ENCODE data around the gene TESK1.
"Not testable (repeated sequence)": the region's sequence is repeated elsewhere in the genome, so short reads cannot be mapped to it uniquely, and the experiment has no call there.

Gene TESK1

DNA sequence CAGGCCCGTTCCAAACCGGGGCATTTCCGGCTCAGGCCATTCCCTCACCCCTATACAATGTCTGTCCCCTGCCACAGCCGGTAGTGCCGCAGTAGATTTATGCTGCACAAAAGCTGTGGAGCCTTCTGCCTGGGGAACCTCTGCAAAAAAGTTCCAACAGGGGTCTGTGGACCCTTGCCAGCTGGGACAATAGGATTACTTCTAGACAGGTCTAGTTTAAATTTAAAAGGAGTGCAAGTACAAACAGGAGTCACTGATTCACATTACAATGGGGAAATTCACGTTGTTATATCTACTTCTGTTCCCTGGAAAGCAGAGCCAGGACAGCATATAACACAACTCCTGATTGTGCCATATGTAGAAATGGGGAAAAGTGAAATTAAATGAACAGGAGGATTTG lies 21.5 kb upstream of the TESK1 start:
- H3K9me3 ChIP-seq (ENCODE audit: control insufficient read depth, low read length); H3K4me3 ChIP-seq (ENCODE audit: low read depth, low read length); H3K9ac ChIP-seq; H3K27me3 ChIP-seq (ENCODE audit: control insufficient read depth, insufficient read depth, low read length); H2AFZ ChIP-seq; H3K27ac ChIP-seq; H3K79me2 ChIP-seq; H3K4me2 ChIP-seq (ENCODE audit: low read length); H3K36me3 ChIP-seq (ENCODE audit: control insufficient read depth, insufficient read depth, low read length); H3K4me1 ChIP-seq: not testable (repeated sequence)

DNA sequence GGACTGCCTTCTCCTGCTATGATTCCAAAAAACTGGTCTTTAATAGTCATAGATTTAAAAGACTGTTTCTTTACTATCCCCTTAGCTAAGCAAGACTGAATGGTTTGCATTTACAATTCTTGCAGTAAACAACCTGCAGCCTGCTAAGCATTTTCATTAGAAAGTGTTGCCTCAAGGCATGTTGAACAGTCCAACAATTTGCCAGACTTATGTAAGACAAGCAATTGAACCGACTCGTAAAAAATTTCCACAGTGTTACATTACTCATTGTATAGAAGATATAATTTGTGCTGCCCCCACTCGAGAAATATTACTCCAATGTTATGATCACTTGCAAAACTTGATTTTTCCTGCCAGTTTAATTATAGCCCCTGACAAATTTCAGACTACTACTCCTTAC lies 20.4 kb upstream of the TESK1 start:
- H3K27me3 ChIP-seq (ENCODE audit: control insufficient read depth, insufficient read depth, low read length); H3K9ac ChIP-seq; H3K36me3 ChIP-seq (ENCODE audit: control insufficient read depth, insufficient read depth, low read length); H2AFZ ChIP-seq; H3K79me2 ChIP-seq; H3K4me2 ChIP-seq (ENCODE audit: low read length); H3K9me3 ChIP-seq (ENCODE audit: control insufficient read depth, low read length); H3K4me3 ChIP-seq (ENCODE audit: low read depth, low read length); H3K27ac ChIP-seq; H3K4me1 ChIP-seq: not testable (repeated sequence)

DNA sequence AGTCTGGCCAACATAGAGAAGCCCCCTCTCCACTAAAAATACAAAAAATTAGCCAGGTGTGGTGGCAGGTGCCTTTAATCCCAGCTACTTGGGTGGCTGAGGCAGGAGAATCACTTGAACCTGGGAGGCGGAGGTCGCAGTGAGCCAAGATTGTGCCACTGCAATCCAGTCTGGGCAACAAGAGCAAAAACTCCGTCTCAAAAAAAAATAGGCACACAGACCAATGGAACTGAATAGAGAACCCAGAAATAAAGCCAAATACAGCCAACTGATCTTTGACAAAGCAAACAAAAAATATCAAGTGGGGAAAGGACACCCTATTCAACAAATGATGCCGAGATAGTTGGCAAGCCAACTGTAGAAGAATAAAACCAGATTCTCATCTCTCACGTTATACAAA lies 16.6 kb upstream of the TESK1 start:
- not testable (repeated sequence) for H3K27ac ChIP-seq

DNA sequence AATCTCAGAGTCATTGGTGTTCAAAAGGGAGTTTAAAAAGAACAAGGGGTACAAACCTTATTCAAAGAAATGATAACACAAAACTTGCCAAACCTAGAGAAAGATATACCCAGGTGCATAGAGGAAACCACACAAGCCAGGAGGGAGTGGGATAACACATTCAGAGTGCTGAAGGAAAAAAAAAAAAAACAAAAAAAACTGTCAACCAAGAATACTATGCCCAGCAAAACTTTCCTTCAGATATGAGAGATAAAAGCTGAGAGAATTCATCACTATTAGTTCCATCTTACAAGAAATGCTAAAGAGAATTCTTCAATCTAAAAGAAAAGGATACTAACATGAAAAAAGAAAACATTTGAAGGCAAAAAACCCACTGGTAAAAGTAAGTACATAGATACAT lies 11.5 kb upstream of the TESK1 start:
- Histone ChIP-seq H3K9me3 (ENCODE audit: control insufficient read depth, low read length) (no peaks in the 10 kb centered on the region), H3K9ac (no peak overlapping the region), H3K27ac (no peak overlapping the region), H3K36me3 (ENCODE audit: control insufficient read depth, insufficient read depth, low read length) (no peaks in the 10 kb centered on the region), H3K79me2 (no peaks in the 10 kb centered on the region), H3K4me2 (ENCODE audit: low read length) (no peak overlapping the region), H2AFZ (no peak overlapping the region), H3K4me3 (ENCODE audit: low read depth, low read length) (no peak overlapping the region), H3K27me3 (ENCODE audit: control insufficient read depth, insufficient read depth, low read length) (no peaks in the 10 kb centered on the region), H3K4me1 (no peaks in the 10 kb centered on the region)
- TF ChIP-seq, protein P1, sequence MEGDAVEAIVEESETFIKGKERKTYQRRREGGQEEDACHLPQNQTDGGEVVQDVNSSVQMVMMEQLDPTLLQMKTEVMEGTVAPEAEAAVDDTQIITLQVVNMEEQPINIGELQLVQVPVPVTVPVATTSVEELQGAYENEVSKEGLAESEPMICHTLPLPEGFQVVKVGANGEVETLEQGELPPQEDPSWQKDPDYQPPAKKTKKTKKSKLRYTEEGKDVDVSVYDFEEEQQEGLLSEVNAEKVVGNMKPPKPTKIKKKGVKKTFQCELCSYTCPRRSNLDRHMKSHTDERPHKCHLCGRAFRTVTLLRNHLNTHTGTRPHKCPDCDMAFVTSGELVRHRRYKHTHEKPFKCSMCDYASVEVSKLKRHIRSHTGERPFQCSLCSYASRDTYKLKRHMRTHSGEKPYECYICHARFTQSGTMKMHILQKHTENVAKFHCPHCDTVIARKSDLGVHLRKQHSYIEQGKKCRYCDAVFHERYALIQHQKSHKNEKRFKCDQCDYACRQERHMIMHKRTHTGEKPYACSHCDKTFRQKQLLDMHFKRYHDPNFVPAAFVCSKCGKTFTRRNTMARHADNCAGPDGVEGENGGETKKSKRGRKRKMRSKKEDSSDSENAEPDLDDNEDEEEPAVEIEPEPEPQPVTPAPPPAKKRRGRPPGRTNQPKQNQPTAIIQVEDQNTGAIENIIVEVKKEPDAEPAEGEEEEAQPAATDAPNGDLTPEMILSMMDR (IDR thresholded peaks at IDR 0.05), result no peak

More for the DNA sequence above, 16.6 kb upstream of the TESK1 start:
- H3K79me2 ChIP-seq; H3K36me3 ChIP-seq (ENCODE audit: control insufficient read depth, insufficient read depth, low read length); H3K27me3 ChIP-seq (ENCODE audit: control insufficient read depth, insufficient read depth, low read length); H2AFZ ChIP-seq; H3K4me2 ChIP-seq (ENCODE audit: low read length); H3K9ac ChIP-seq; H3K4me3 ChIP-seq (ENCODE audit: low read depth, low read length); H3K4me1 ChIP-seq; H3K9me3 ChIP-seq (ENCODE audit: control insufficient read depth, low read length): not testable (repeated sequence)

DNA sequence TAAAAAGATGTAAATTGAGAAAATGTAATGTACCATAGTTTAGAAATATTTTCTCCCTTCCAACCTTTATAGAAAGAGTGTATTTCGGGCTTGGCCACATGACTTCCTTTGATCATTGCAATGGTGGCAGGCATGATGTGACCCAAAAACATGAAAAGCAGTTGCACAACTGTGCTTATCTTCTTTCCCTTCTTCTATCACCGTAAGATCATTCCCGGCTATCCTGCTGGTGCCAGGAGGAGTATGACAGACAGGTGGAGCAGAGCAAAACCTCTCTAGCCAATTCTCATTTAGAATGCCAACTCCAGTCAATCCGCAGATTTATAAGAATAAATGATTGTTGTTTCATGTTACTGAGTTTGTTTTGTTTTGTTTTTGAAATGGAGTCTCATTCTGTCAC lies 10.6 kb upstream of the TESK1 start:
- H3K36me3 ChIP-seq (ENCODE audit: control insufficient read depth, insufficient read depth, low read length), result no peaks in the 10 kb centered on the region
- no peaks in the 10 kb centered on the region for H3K9me3 ChIP-seq (ENCODE audit: control insufficient read depth, low read length)
- no peak overlapping the region for H2AFZ ChIP-seq
- H3K9ac ChIP-seq, result no peak overlapping the region
- TF ChIP-seq, protein P1 (IDR thresholded peaks at IDR 0.05), result no peak
- H3K4me3 ChIP-seq (ENCODE audit: low read depth, low read length), result no peak overlapping the region
- H3K27ac ChIP-seq, result no peak overlapping the region
- H3K27me3 ChIP-seq (ENCODE audit: control insufficient read depth, insufficient read depth, low read length), result no peaks in the 10 kb centered on the region
- H3K79me2 ChIP-seq, result no peaks in the 10 kb centered on the region
- H3K4me2 ChIP-seq (ENCODE audit: low read length), result no peak overlapping the region
- no peaks in the 10 kb centered on the region for H3K4me1 ChIP-seq

DNA sequence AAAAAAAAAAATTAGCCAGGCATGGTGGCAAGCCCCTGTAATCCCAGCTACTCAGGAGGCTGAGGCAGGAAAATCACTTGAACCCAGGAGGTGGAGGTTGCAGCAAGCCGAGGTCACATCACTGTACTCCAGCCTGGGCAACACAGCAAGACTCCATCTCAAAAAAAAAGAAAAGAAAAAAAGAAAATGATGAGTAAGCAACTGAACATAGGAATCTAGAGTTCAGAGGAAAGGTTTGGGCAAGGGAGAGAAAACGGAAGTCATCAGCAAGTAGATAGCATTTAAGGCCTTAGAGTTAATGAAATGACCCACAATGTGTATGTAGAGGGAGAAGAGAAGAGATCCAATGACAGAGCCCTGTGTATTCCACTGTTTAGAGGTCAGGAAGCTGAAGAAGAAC lies 8.2 kb upstream of the TESK1 start:
- H3K9ac ChIP-seq; H3K27me3 ChIP-seq (ENCODE audit: control insufficient read depth, insufficient read depth, low read length); H3K9me3 ChIP-seq (ENCODE audit: control insufficient read depth, low read length); H3K79me2 ChIP-seq; H3K27ac ChIP-seq; H2AFZ ChIP-seq; H3K4me2 ChIP-seq (ENCODE audit: low read length); H3K4me1 ChIP-seq; H3K4me3 ChIP-seq (ENCODE audit: low read depth, low read length); H3K36me3 ChIP-seq (ENCODE audit: control insufficient read depth, insufficient read depth, low read length): not testable (repeated sequence)

DNA sequence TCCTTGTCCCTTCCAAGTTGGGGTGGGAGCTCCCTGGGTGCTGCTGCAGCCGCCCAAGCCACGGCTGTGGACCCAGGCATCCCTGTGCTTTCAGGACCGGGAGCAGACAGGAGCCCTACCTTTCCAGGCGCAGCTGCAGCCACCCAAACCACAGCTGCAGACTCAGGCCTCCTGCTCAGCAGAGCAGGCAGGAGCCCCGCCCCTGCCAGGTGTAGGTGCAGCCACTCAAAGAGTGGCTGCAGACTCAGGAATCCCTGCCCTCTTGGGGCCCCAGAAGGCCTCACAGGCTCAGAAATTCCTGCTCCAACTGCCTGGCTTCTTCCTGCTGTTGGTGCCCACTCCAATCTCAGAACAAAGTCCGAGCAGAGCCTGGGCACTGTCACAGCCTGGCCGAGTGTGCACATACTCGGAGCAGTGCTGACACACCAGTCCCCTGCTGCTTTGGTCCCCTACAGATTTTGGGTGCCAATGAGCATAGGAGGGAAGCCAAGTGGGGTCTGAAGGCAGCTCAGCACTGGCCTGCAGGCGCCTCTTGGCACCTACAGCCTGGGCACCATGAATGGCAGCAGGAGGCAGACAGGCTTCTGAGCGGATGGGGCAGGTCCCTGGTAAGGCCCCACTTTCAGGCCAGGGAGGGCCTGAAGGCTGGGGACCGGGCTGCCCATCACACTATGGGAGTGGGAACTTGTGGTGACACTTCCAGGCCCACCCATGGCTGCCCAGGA lies 6.0 kb upstream of the TESK1 start:
- TF ChIP-seq, protein P1 (IDR thresholded peaks at IDR 0.05), result no peak
- Histone ChIP-seq H3K4me3 (ENCODE audit: low read depth, low read length) (no peak overlapping the region), H3K9me3 (ENCODE audit: control insufficient read depth, low read length) (no peaks in the 10 kb centered on the region), H2AFZ (no peak overlapping the region), H3K27me3 (ENCODE audit: control insufficient read depth, insufficient read depth, low read length) (no peaks in the 10 kb centered on the region), H3K9ac (no peak overlapping the region), H3K36me3 (ENCODE audit: control insufficient read depth, insufficient read depth, low read length) (no peaks in the 10 kb centered on the region), H3K4me1 (no peaks in the 10 kb centered on the region), H3K79me2 (no peaks in the 10 kb centered on the region), H3K4me2 (ENCODE audit: low read length) (no peak overlapping the region), H3K27ac (no peak overlapping the region)

Measured in parathyroid adenoma (tissue), 2 donors.